Islet precursor cell (in vitro differentiated cells): ENCODE results near the gene IRF2BP2.

Experiments
- DNase-seq: peaks from one replicate; pipeline ENCODE4 v3.0.0-alpha.2; 2018

IRF2BP2 gene

GRCh38 chr1:234612352-234613127 is 2.6 kb upstream of the IRF2BP2 start:
- peak; percentile 94 for DNase-seq

GRCh38 chr1:234611847-234612351 is 1.9 kb upstream of the IRF2BP2 start:
- DNase-seq: peak; percentile 73

- DNase-seq: no peak
Observed at GRCh38 chr1:234611225-234611846, 1.4 kb upstream of the IRF2BP2 start.

GRCh38 chr1:234610666-234611224 is 767 bp upstream of the IRF2BP2 start:
- DNase-seq: peak; percentile 96

- no peak for DNase-seq
Observed at GRCh38 chr1:234609691-234610042, 311 bp downstream of the IRF2BP2 start.

GRCh38 chr1:234608911-234609690 is 877 bp downstream of the IRF2BP2 start:
- peak; percentile 71 for DNase-seq

- peak; percentile 88 for DNase-seq
Observed at GRCh38 chr1:234608025-234608910, 1.7 kb downstream of the IRF2BP2 start.

GRCh38 chr1:234607109-234608024 is 2.6 kb downstream of the IRF2BP2 start:
- peak; percentile 66 for DNase-seq

- DNase-seq: no peak
Observed at GRCh38 chr1:234606784-234607108, 3.2 kb downstream of the IRF2BP2 start.

- DNase-seq: no peak
Observed at GRCh38 chr1:234605983-234606783, 3.8 kb downstream of the IRF2BP2 start.

GRCh38 chr1:234605399-234605982 is 4.5 kb downstream of the IRF2BP2 start:
- DNase-seq: no peak

- DNase-seq: no peak
Observed at GRCh38 chr1:234604495-234605398, 5.2 kb downstream of the IRF2BP2 start.

GRCh38 chr1:234603221-234604204 is 6.5 kb downstream of the IRF2BP2 start:
- DNase-seq: no peak

GRCh38 chr1:234602334-234603220 is 7.4 kb downstream of the IRF2BP2 start:
- peak; percentile 67 for DNase-seq

GRCh38 chr1:234601301-234602017 is 8.5 kb downstream of the IRF2BP2 start:
- no peak for DNase-seq
